ENCODE measurements around the gene TRA2B.

- TF ChIP-seq CTCF (IDR thresholded peaks at IDR 0.05), result no peak
- no peak for TF ChIP-seq EP300 (IDR thresholded peaks at IDR 0.05)
- TF ChIP-seq POLR2A (IDR thresholded peaks at IDR 0.05; ENCODE audit: low read depth), result no peak
Observed at GRCh38 chr3:185978516-185978915, 40.7 kb upstream of the TRA2B start.
